IMR-90 (cell line): Measurements from ENCODE around the gene TMC4. TPM values are rescaled to one million over a fixed set of nuclear protein-coding genes. Genes with fewer than 3 reads are reported as not detected.

Experiments
- ATAC-seq: fragments of 200-7000 bp; cut with Tn5 transposase; 2 replicates; pipeline ENCODE4 v1.9.1; 2020; ENCODE audit warnings: low read depth, mild to moderate bottlenecking, moderate library complexity
- BruUV-seq: library from RNA; stranded (reverse); fragments of 400-500 nt; replicated peaks from 2 replicates; lab custom pipeline; 2021; lab: Mats Ljungman, UMichigan
- CTCF ChIA-PET: fragments of 300-600 bp; formaldehyde crosslinking; extraction: SDS; loops from one replicate; lab custom pipeline; 2021; ENCODE audit warnings: antibody characterized with exemption; lab: Yijun Ruan, JAX
- POLR2A ChIA-PET: fragments of 300-600 bp; sonication (Branson Sonifier 250); formaldehyde crosslinking; loops from one replicate; lab custom pipeline; 2022; ENCODE audit warnings: antibody characterized with exemption; ENCODE audit not compliant: unreplicated experiment; lab: Charles Lee
- DNase-seq: peaks from one replicate; pipeline ENCODE4 v3.0.0; 2013
- H2AFZ ChIP-seq: replicated peaks from 2 replicates; pipeline ENCODE3; 2013; ENCODE audit warnings: low read length, mild to moderate bottlenecking; ENCODE audit not compliant: poor library complexity
- H2AK5ac ChIP-seq: 2 replicates; pipeline ENCODE4 v1.6.1; 2013; ENCODE audit warnings: low read depth, low read length, inconsistent platforms
- H2AK9ac ChIP-seq: replicated peaks from 2 replicates; pipeline ENCODE3; 2013; ENCODE audit warnings: mild to moderate bottlenecking, low read depth, low read length, moderate library complexity; ENCODE audit not compliant: poor library complexity
- H2BK120ac ChIP-seq: 2 replicates; pipeline ENCODE4 v1.6.1; 2013; ENCODE audit warnings: low read depth, low read length, inconsistent platforms
- H2BK15ac ChIP-seq: 3 replicates; pipeline ENCODE4 v1.6.1; 2013; ENCODE audit warnings: low read depth, low read length, inconsistent platforms
- H2BK20ac ChIP-seq: 2 replicates; pipeline ENCODE4 v1.6.1; 2013; ENCODE audit warnings: low read depth, mild to moderate bottlenecking, inconsistent platforms, low read length, moderate library complexity
- H2BK5ac ChIP-seq: 2 replicates; pipeline ENCODE4 v1.6.1; 2013; ENCODE audit warnings: mild to moderate bottlenecking, low read depth, low read length, inconsistent platforms; ENCODE audit not compliant: poor library complexity, severe bottlenecking
- H3K14ac ChIP-seq: replicated peaks from 2 replicates; pipeline ENCODE4 v1.6.1; 2013; ENCODE audit warnings: low read depth, low read length, inconsistent platforms
- H3K18ac ChIP-seq: 2 replicates; pipeline ENCODE4 v1.6.1; 2013; ENCODE audit warnings: low read depth, low read length, control low read depth
- H3K23ac ChIP-seq: 2 replicates; pipeline ENCODE4 v1.6.1; 2013; ENCODE audit warnings: low read depth, low read length, inconsistent platforms
- H3K27ac ChIP-seq: 2 replicates; pipeline ENCODE4 v1.5.1; 2013; ENCODE audit warnings: mild to moderate bottlenecking, control low read depth, low read length; ENCODE audit not compliant: insufficient read depth
- H3K27me3 ChIP-seq: 2 replicates; pipeline ENCODE4 v1.6.1; 2013; ENCODE audit warnings: low read length; ENCODE audit not compliant: control insufficient read depth, insufficient read depth
- H3K36me3 ChIP-seq: 2 replicates; pipeline ENCODE4 v1.6.1; 2013; ENCODE audit warnings: low read length, mixed read lengths; ENCODE audit not compliant: control insufficient read depth, insufficient read depth
- H3K4ac ChIP-seq: 2 replicates; pipeline ENCODE4 v1.6.1; 2013; ENCODE audit warnings: low read depth, low read length, inconsistent platforms
- H3K4me1 ChIP-seq: 2 replicates; pipeline ENCODE4 v1.6.1; 2013; ENCODE audit warnings: low read length, mixed read lengths; ENCODE audit not compliant: control insufficient read depth, insufficient read depth
- H3K4me2 ChIP-seq: 2 replicates; pipeline ENCODE4 v1.6.1; 2013; ENCODE audit warnings: low read depth, mild to moderate bottlenecking, control low read depth, low read length, moderate library complexity
- H3K4me3 ChIP-seq: 2 replicates; pipeline ENCODE4 v1.5.1; 2013; ENCODE audit warnings: low read depth, mild to moderate bottlenecking, control low read depth, low read length, moderate library complexity; ENCODE audit not compliant: insufficient read depth
- H3K56ac ChIP-seq: 2 replicates; pipeline ENCODE4 v1.6.1; 2013; ENCODE audit warnings: low read length, inconsistent platforms; ENCODE audit not compliant: insufficient read depth; ENCODE audit errors: extremely low read depth
- H3K79me1 ChIP-seq, 2 experiments: 2 replicates each; pipeline ENCODE4 v1.6.1; 2013; ENCODE audit warnings: low read length in 2 of 2, inconsistent platforms in 1 of 2, low read depth in 1 of 2
- H3K9ac ChIP-seq: 2 replicates; pipeline ENCODE4 v1.6.1; 2013; ENCODE audit warnings: low read depth, low read length, control low read depth
- H3K9me1 ChIP-seq: 2 replicates; pipeline ENCODE4 v1.6.1; 2013; ENCODE audit warnings: low read length, inconsistent platforms; ENCODE audit not compliant: insufficient read depth
- H3K9me3 ChIP-seq: 2 replicates; pipeline ENCODE4 v1.6.1; 2013; ENCODE audit warnings: low read length; ENCODE audit not compliant: control insufficient read depth, insufficient read depth
- H4K20me1 ChIP-seq: 2 replicates; pipeline ENCODE4 v1.6.1; 2013; ENCODE audit warnings: low read length, inconsistent platforms; ENCODE audit not compliant: insufficient read depth
- H4K5ac ChIP-seq: 2 replicates; pipeline ENCODE4 v1.6.1; 2013; ENCODE audit warnings: mild to moderate bottlenecking, low read depth, low read length, control low read depth
- H4K8ac ChIP-seq, 2 experiments: 2 replicates each; pipeline ENCODE4 v1.6.1; 2013; ENCODE audit warnings: low read depth in 2 of 2, low read length in 2 of 2, control low read depth in 1 of 2, inconsistent platforms in 1 of 2
- H4K91ac ChIP-seq: 2 replicates; pipeline ENCODE4 v1.6.1; 2013; ENCODE audit warnings: low read depth, low read length, inconsistent platforms; ENCODE audit not compliant: insufficient read depth
- BHLHE40 ChIP-seq: fragments of 150-350 bp; IDR thresholded peaks from 2 replicates; pipeline ENCODE4 v1.6.1; 2016; ENCODE audit warnings: mild to moderate bottlenecking, low read depth, low read length
- CEBPB ChIP-seq: IDR thresholded peaks from 2 replicates; pipeline ENCODE4 v1.6.1; 2012; ENCODE audit warnings: low read depth, low read length, improper control_type of control experiment
- CHD1 ChIP-seq: IDR thresholded peaks from 2 replicates; pipeline ENCODE4 v1.6.1; 2012; ENCODE audit warnings: low read depth, low read length, improper control_type of control experiment
- CTCF ChIP-seq: conservative IDR thresholded peaks from 2 replicates; pipeline ENCODE4 v1.5.1; 2012; ENCODE audit warnings: mild to moderate bottlenecking, low read depth, low read length, improper control_type of control experiment
- ELK1 ChIP-seq: fragments of 150-350 bp; IDR thresholded peaks from 2 replicates; pipeline ENCODE4 v1.6.1; 2016; ENCODE audit warnings: low read depth, mild to moderate bottlenecking, low read length, moderate library complexity, borderline replicate concordance
- MAFK ChIP-seq: IDR thresholded peaks from 2 replicates; pipeline ENCODE4 v1.6.1; 2012; ENCODE audit warnings: low read depth, low read length, improper control_type of control experiment
- MXI1 ChIP-seq: IDR thresholded peaks from 2 replicates; pipeline ENCODE4 v1.6.1; 2012; ENCODE audit warnings: low read depth, mild to moderate bottlenecking, low read length, moderate library complexity, borderline replicate concordance
- POLR2A ChIP-seq: IDR thresholded peaks from 2 replicates; pipeline ENCODE4 v1.6.1; 2012; ENCODE audit warnings: mild to moderate bottlenecking, low read depth, low read length
- RAD21 ChIP-seq: IDR thresholded peaks from 2 replicates; pipeline ENCODE4 v1.6.1; 2012; ENCODE audit warnings: low read length, improper control_type of control experiment
- RCOR1 ChIP-seq: IDR thresholded peaks from 2 replicates; pipeline ENCODE4 v1.6.1; 2012; ENCODE audit warnings: mild to moderate bottlenecking, low read length, improper control_type of control experiment; ENCODE audit not compliant: insufficient replicate concordance
- RFX5 ChIP-seq: IDR thresholded peaks from 2 replicates; pipeline ENCODE4 v1.8.0; 2012; ENCODE audit warnings: low read depth, mild to moderate bottlenecking, low read length, moderate library complexity
- SMC3 ChIP-seq: fragments of 150-350 bp; IDR thresholded peaks from 2 replicates; pipeline ENCODE4 v1.6.1; 2016; ENCODE audit warnings: low read depth, mild to moderate bottlenecking, antibody characterized with exemption, low read length, moderate library complexity
- WGBS, 2 experiments: methylation state at CpG; one replicate each; pipeline versions ENCODE4 v1.1.5 to v1.1.7; 2013; ENCODE audit warnings: missing lambda C conversion rate in 2 of 2; ENCODE audit not compliant: insufficient read length in 1 of 2; ENCODE audit errors: extremely low coverage in 2 of 2; 5-methylcytosine and 5-hydroxymethylcytosine counted together
- dilution Hi-C: fragments of 300-500 bp; cut with HindIII; formaldehyde crosslinking; loops from one replicate; pipeline ENCODE4 v1.14.3; 2018; ENCODE audit warnings: low sequenced_read_pairs; ENCODE audit not compliant: unreplicated experiment
- in situ Hi-C: fragments of 300-500 bp; cut with MboI; formaldehyde crosslinking; loops from 3 replicates; pipeline ENCODE4 v1.14.3; 2019; ENCODE audit warnings: low sequenced_read_pairs, inconsistent platforms, mixed read lengths
- intact Hi-C: fragments of 100-400 bp; cut with micrococcal nuclease; formaldehyde crosslinking; loops from 2 replicates; pipeline ENCODE4 v1.10.0; 2022
- polyA plus RNA-seq, 3 experiments: library from polyadenylated mRNA; depleted of rRNA; stranded (reverse); fragments of >200 nt; gene quantifications; 2 replicates each; pipeline ENCODE4 v1.2.3, GENCODE V29; 2012; ENCODE audit warnings: low replicate concordance in 1 of 3
- total RNA-seq: library from RNA; depleted of rRNA; stranded (reverse); fragments of >200 nt; gene quantifications from 2 replicates; pipeline ENCODE4 v1.2.3, GENCODE V29; 2012
- TF ChIP-seq, protein P1 (sequence below): fragments of 150-350 bp; IDR thresholded peaks from 2 replicates; pipeline ENCODE4 v1.6.1; 2017; ENCODE audit warnings: mild to moderate bottlenecking, antibody characterized with exemption, low read length, low read depth

Gene TMC4
- total and polyA plus RNA-seq, 2 of the 4 experiments (the other 2 are of a cell fraction) = 0.72 to 1.1 TPM

GRCh38 chr19:54136864-54137698, 35.9 kb downstream of the TMC4 start:
- 0% methylated on average over 22 of the region's 46 CpGs; no CpG with 5 or more reads in 1 of the 2 experiments for WGBS, 2 experiments
- Histone ChIP-seq H2BK120ac (no peak overlapping the region), H3K4me2 (peak overlapping the region; percentile 80), H2AK5ac (no peak overlapping the region), H3K4ac (no peak overlapping the region), H2BK15ac (no peak overlapping the region), H3K36me3 (peaks cover 8% of the 10 kb centered on the region; the same call in 1 of the 2 replicates), H3K27me3 (no peaks in the 10 kb centered on the region), H3K14ac (no peak overlapping the region), H2AFZ (peak overlapping the region; percentile 90), H3K9ac (peak overlapping the region; percentile 38; the same call in 1 of the 2 replicates), H3K4me1 (peaks cover 10% of the 10 kb centered on the region), H3K9me3 (no peaks in the 10 kb centered on the region), H3K56ac (no peak overlapping the region), H3K79me1 (peaks cover 0 to 37% of the 10 kb centered on the region in 2 experiments; a peak in 2 of 4 replicates), H3K4me3 (peak overlapping the region; percentile 49), H2BK5ac (no peak overlapping the region), H4K20me1 (peaks cover 40% of the 10 kb centered on the region), H3K23ac (peak overlapping the region; percentile 45), H2AK9ac (peak overlapping the region; percentile 98), H4K8ac (no peak overlapping the region), H2BK20ac (no peak overlapping the region), H4K5ac (no peak overlapping the region), H4K91ac (no peak overlapping the region), H3K18ac (no peak overlapping the region), H3K9me1 (peaks cover 16% of the 10 kb centered on the region), H3K27ac (no peak overlapping the region; the same call in 1 of the 2 replicates)
- DNase-seq = peak; percentile 100
- ChIA-PET CTCF (no interaction called here), POLR2A (interaction anchor here (0.5 to 1.8 kb wide), 6 partner anchors 22 to 269 kb away, joined by 3 to 10 read pairs (median 4); partner anchors contain the start of genes LENG1, MYADM, PRPF31 and RPS9)
- no TSS peak for BruUV-seq
- intact Hi-C loops (loop anchor here (1.0 to 2.0 kb wide), 3 partner anchors 22 to 268 kb away; partner anchors contain the start of genes LENG1, PRPF31 and TFPT), dilution Hi-C loops (no loop called here), in situ Hi-C loops (loop anchor here (25.0 kb wide), 1 partner anchor 1525 kb away; the partner anchor contains the start of gene U2AF2)
- peak; percentile 87 for ATAC-seq
- TF ChIP-seq BHLHE40 = no peak
- TF ChIP-seq RCOR1 = peak; percentile 81
- TF ChIP-seq CTCF = no peak
- no peak; the same call in 1 of the 2 replicates for TF ChIP-seq RFX5
- peak; percentile 26; the same call in 1 of the 2 replicates for TF ChIP-seq MXI1
- no peak for TF ChIP-seq RAD21
- TF ChIP-seq, protein P1, sequence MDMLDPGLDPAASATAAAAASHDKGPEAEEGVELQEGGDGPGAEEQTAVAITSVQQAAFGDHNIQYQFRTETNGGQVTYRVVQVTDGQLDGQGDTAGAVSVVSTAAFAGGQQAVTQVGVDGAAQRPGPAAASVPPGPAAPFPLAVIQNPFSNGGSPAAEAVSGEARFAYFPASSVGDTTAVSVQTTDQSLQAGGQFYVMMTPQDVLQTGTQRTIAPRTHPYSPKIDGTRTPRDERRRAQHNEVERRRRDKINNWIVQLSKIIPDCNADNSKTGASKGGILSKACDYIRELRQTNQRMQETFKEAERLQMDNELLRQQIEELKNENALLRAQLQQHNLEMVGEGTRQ = no peak
- TF ChIP-seq CEBPB = no peak
- TF ChIP-seq SMC3 = no peak
- no peak for TF ChIP-seq POLR2A
- no peak for TF ChIP-seq ELK1
- no peak for TF ChIP-seq CHD1
- TF ChIP-seq MAFK = no peak
